ENCODE data around the gene CTNNA3.

DNA sequence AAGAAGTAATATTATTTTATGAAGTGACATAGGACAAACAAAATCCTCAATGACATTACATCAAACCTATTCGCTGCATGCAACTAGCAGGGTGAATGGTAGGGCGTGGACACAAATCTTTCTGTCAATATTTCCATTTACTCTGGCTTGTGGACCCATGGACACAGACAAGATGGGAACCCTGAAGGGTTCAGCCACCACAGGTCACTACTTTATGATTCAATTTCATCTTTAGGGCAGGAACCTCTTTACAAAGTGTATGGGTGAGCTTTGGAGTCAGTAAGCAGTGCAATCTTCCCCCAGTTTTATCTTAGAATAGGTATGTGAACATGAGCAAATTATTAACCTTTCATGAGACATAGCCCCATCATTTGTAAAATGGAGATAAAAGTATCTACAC is 1752.5 kb downstream of the CTNNA3 start:
- TF ChIP-seq, protein P1, sequence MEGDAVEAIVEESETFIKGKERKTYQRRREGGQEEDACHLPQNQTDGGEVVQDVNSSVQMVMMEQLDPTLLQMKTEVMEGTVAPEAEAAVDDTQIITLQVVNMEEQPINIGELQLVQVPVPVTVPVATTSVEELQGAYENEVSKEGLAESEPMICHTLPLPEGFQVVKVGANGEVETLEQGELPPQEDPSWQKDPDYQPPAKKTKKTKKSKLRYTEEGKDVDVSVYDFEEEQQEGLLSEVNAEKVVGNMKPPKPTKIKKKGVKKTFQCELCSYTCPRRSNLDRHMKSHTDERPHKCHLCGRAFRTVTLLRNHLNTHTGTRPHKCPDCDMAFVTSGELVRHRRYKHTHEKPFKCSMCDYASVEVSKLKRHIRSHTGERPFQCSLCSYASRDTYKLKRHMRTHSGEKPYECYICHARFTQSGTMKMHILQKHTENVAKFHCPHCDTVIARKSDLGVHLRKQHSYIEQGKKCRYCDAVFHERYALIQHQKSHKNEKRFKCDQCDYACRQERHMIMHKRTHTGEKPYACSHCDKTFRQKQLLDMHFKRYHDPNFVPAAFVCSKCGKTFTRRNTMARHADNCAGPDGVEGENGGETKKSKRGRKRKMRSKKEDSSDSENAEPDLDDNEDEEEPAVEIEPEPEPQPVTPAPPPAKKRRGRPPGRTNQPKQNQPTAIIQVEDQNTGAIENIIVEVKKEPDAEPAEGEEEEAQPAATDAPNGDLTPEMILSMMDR (IDR thresholded peaks at IDR 0.05): no peak
- TF ChIP-seq POLR2A (IDR thresholded peaks at IDR 0.05): no peak

Measured in right lobe of liver (tissue), 4 donors.